ENCODE measurements around the gene TWIST2. TPM values are rescaled to one million over a fixed set of nuclear protein-coding genes. Genes with fewer than 3 reads are reported as not detected.

TWIST2 gene
- total RNA-seq = 10 to 100 TPM; 10.5 to 29.3 (median 23.4) TPM

- peaks cover 0 to 28% (median 14%) of the 10 kb centered on the region in 4 donors for H3K27me3 ChIP-seq
- no peaks in the 10 kb centered on the region for H3K9me3 ChIP-seq
- no peak for TF ChIP-seq EP300 (IDR thresholded peaks at IDR 0.05)
- peak in 1 of 6 experiments; percentile 19 for TF ChIP-seq CTCF (IDR thresholded peaks at IDR 0.05)
- TF ChIP-seq POLR2A (IDR thresholded peaks at IDR 0.05) = peak in 2 of 4 donors; percentile 51 to 53
- ATAC-seq (ENCODE audit: low FRiP score in 2 of 2) (peak; percentile 76 to 90), DNase-seq (peak; percentile 81 to 95)
- H3K4me1 ChIP-seq = peaks cover 7 to 34% (median 23%) of the 10 kb centered on the region in 4 donors
- H3K27ac ChIP-seq = peak within 1 kb of the TSS; percentile 50 to 79 (median 74)
- 2 to 4% methylated on average over 20 to 68 of the region's 90 CpGs for WGBS, 2 donors
- H3K36me3 ChIP-seq = no peaks in the 10 kb centered on the region
- H3K4me3 ChIP-seq = peak within 1 kb of the TSS; percentile 53 to 76 (median 66)
Observed at GRCh38 chr2:238847841-238848690, at the start of gene TWIST2. TWIST2 (plus strand) TSS chr2:238848085; CDS start chr2:238848216, 131 bp downstream.

- no peak overlapping the region for H3K4me3 ChIP-seq
Observed at GRCh38 chr2:238801791-238802190, 46.1 kb upstream of the TWIST2 start.

GRCh38 chr2:238802957-238803356 is 44.9 kb upstream of the TWIST2 start:
- DNase-seq (no peak), ATAC-seq (ENCODE audit: low FRiP score in 2 of 2) (no peak)
- Histone ChIP-seq H3K27ac (no peak overlapping the region), H3K9me3 (no peaks in the 10 kb centered on the region), H3K36me3 (no peaks in the 10 kb centered on the region), H3K4me1 (no peaks in the 10 kb centered on the region), H3K4me3 (no peak overlapping the region), H3K27me3 (no peaks in the 10 kb centered on the region)
- TF ChIP-seq POLR2AphosphoS5 (IDR thresholded peaks at IDR 0.05) (no peak), EP300 (IDR thresholded peaks at IDR 0.05) (no peak), CTCF (IDR thresholded peaks at IDR 0.05) (no peak)
- 61 to 64% methylated on average over 4 of the region's 4 CpGs for WGBS, 2 donors

More at GRCh38 chr2:238801791-238802190, 46.1 kb upstream of the TWIST2 start:
- H3K36me3 ChIP-seq = no peaks in the 10 kb centered on the region
- no peaks in the 10 kb centered on the region for H3K9me3 ChIP-seq
- TF ChIP-seq CTCF (IDR thresholded peaks at IDR 0.05) (no peak), EP300 (IDR thresholded peaks at IDR 0.05) (no peak), POLR2AphosphoS5 (IDR thresholded peaks at IDR 0.05) (no peak), POLR2A (IDR thresholded peaks at IDR 0.05) (no peak)
- 85 to 89% methylated on average over 8 of the region's 8 CpGs for WGBS, 2 donors
- DNase-seq = no peak
- ATAC-seq (ENCODE audit: low FRiP score in 2 of 2) = no peak
- H3K27me3 ChIP-seq = no peaks in the 10 kb centered on the region
- H3K27ac ChIP-seq = no peak overlapping the region
- no peaks in the 10 kb centered on the region for H3K4me1 ChIP-seq

GRCh38 chr2:238803996-238804870 is 43.7 kb upstream of the TWIST2 start:
- Histone ChIP-seq H3K4me3 (no peak overlapping the region), H3K9me3 (peaks cover 0 to 7% (median 3%) of the 10 kb centered on the region in 4 donors), H3K27ac (no peak overlapping the region), H3K4me1 (no peaks in the 10 kb centered on the region), H3K36me3 (no peaks in the 10 kb centered on the region), H3K27me3 (no peaks in the 10 kb centered on the region)
- no peak for DNase-seq
- WGBS, 2 donors = 68% methylated on average over 17 of the region's 17 CpGs
- TF ChIP-seq POLR2AphosphoS5 (IDR thresholded peaks at IDR 0.05) (no peak), EP300 (IDR thresholded peaks at IDR 0.05) (no peak)
- no peak for ATAC-seq (ENCODE audit: low FRiP score in 2 of 2)

- 84 to 86% methylated on average over 1 of the region's 1 CpG for WGBS, 2 donors
- Histone ChIP-seq H3K27ac (no peak overlapping the region), H3K4me3 (no peak overlapping the region), H3K36me3 (no peaks in the 10 kb centered on the region), H3K9me3 (peaks cover 0 to 10% (median 4%) of the 10 kb centered on the region in 4 donors), H3K27me3 (no peaks in the 10 kb centered on the region), H3K4me1 (no peaks in the 10 kb centered on the region)
- DNase-seq (no peak), ATAC-seq (ENCODE audit: low FRiP score in 2 of 2) (no peak)
- TF ChIP-seq EP300 (IDR thresholded peaks at IDR 0.05) (no peak), POLR2AphosphoS5 (IDR thresholded peaks at IDR 0.05) (no peak), POLR2A (IDR thresholded peaks at IDR 0.05) (no peak), CTCF (IDR thresholded peaks at IDR 0.05) (no peak)
Observed at GRCh38 chr2:238808761-238809160, 39.1 kb upstream of the TWIST2 start.
